H1 (cell line): ENCODE data around the gene ANO2. TPM values are rescaled to one million over a fixed set of nuclear protein-coding genes. Genes with fewer than 3 reads are reported as not detected.

Experiments used
- CTCF ChIA-PET: fragments of 300-600 bp; sonication (Branson Sonifier 250); formaldehyde crosslinking; loops from one replicate; lab custom pipeline; 2021; ENCODE audit not compliant: partially characterized antibody; lab: Charles Lee
- POLR2A ChIA-PET: fragments of 300-600 bp; sonication (Branson Sonifier 250); formaldehyde crosslinking; loops from one replicate; lab custom pipeline; 2021; ENCODE audit warnings: inconsistent platforms; ENCODE audit not compliant: partially characterized antibody; lab: Charles Lee
- DNase-seq, 2 experiments: peaks; one replicate each; pipeline versions ENCODE4 v3.0.0 to v3.0.0-alpha.2; 2010 to 2022; ENCODE audit warnings: low spot score in 2 of 2, low read depth in 1 of 2, mixed read lengths in 1 of 2
- FAIRE-seq: peaks from 2 replicates; lab custom pipeline; 2011; peaks lifted over from hg19 to GRCh38; lab: Jason Lieb, UNC
- H2AFZ ChIP-seq: 2 replicates; pipeline ENCODE4 v1.8.1; 2012; ENCODE audit warnings: low read length, inconsistent platforms
- H2AK5ac ChIP-seq: 2 replicates; pipeline ENCODE4 v1.6.1; 2013; ENCODE audit warnings: low read depth, low read length
- H2BK120ac ChIP-seq: replicated peaks from 2 replicates; pipeline ENCODE3; 2013; ENCODE audit warnings: low read depth, low read length, inconsistent platforms
- H2BK12ac ChIP-seq: 2 replicates; pipeline ENCODE4 v1.6.1; 2013; ENCODE audit warnings: low read depth, low read length
- H2BK15ac ChIP-seq: 2 replicates; pipeline ENCODE4 v1.6.1; 2013; ENCODE audit warnings: low read length
- H2BK20ac ChIP-seq: 2 replicates; pipeline ENCODE4 v1.6.1; 2013; ENCODE audit warnings: low read length
- H2BK5ac ChIP-seq: 2 replicates; pipeline ENCODE4 v1.6.1; 2013; ENCODE audit warnings: low read depth, low read length
- H3K14ac ChIP-seq: 2 replicates; pipeline ENCODE4 v1.6.1; 2013; ENCODE audit warnings: inconsistent platforms; ENCODE audit not compliant: insufficient read length
- H3K18ac ChIP-seq: 2 replicates; pipeline ENCODE4 v1.6.1; 2013; ENCODE audit warnings: low read length; ENCODE audit errors: extremely low read depth
- H3K23ac ChIP-seq: 2 replicates; pipeline ENCODE4 v1.6.1; 2013; ENCODE audit warnings: inconsistent platforms; ENCODE audit not compliant: insufficient read length
- H3K23me2 ChIP-seq: 2 replicates; pipeline ENCODE4 v1.6.1; 2013; ENCODE audit warnings: low read depth, low read length
- H3K27ac ChIP-seq: 2 replicates; pipeline ENCODE4 v1.6.1; 2011; ENCODE audit warnings: low read depth, low read length, inconsistent platforms
- H3K27me3 ChIP-seq, 4 experiments: replicated peaks in 1 of 4; 1 replicate in 1 of 4; 2 replicates in 3 of 4; pipeline versions ENCODE4 v1.6.1 to v1.8.1; 2011 to 2013; ENCODE audit warnings: low read length in 3 of 4, mild to moderate bottlenecking in 3 of 4, inconsistent platforms in 2 of 4, mixed read lengths in 2 of 4, moderate library complexity in 1 of 4; ENCODE audit not compliant: control insufficient read depth in 3 of 4, insufficient read depth in 3 of 4; ENCODE audit errors: extremely low read depth in 1 of 4
- H3K36me3 ChIP-seq, 4 experiments: 2 replicates each; pipeline versions ENCODE4 v1.6.1 to v1.8.1; 2011 to 2013; ENCODE audit warnings: mild to moderate bottlenecking in 4 of 4, low read length in 3 of 4, moderate library complexity in 2 of 4, control low read depth in 1 of 4, inconsistent platforms in 1 of 4; ENCODE audit not compliant: insufficient read depth in 4 of 4, control insufficient read depth in 2 of 4
- H3K4ac ChIP-seq: replicated peaks from 2 replicates; pipeline ENCODE3; 2013; ENCODE audit warnings: low read length, low read depth, mixed read lengths, inconsistent platforms; ENCODE audit not compliant: insufficient read length
- H3K4me1 ChIP-seq, 4 experiments: replicated peaks in 1 of 4; 1 replicate in 1 of 4; 2 replicates in 3 of 4; pipeline versions ENCODE4 v1.6.1 to v1.8.1; 2011 to 2013; ENCODE audit warnings: low read length in 3 of 4, inconsistent platforms in 2 of 4, mixed read lengths in 1 of 4; ENCODE audit not compliant: insufficient read depth in 4 of 4, control insufficient read depth in 3 of 4
- H3K4me2 ChIP-seq, 2 experiments: 2 replicates each; pipeline versions ENCODE4 v1.6.1 to v1.8.1; 2011 to 2013; ENCODE audit warnings: low read depth in 2 of 2, low read length in 2 of 2, control low read depth in 1 of 2, inconsistent platforms in 1 of 2, mild to moderate bottlenecking in 1 of 2; ENCODE audit not compliant: insufficient read depth in 1 of 2
- H3K4me3 ChIP-seq, 4 experiments: fragments of 200-600, 300-600 bp in 1 of 4; sonication (generic), shearing (Covaris generic), sonication (Bioruptor Twin) in 1 of 4; 2 replicates each; pipeline versions ENCODE4 v1.5.1 to v1.8.1; 2011 to 2016; ENCODE audit warnings: low read length in 4 of 4, low read depth in 3 of 4, control low read depth in 2 of 4, inconsistent platforms in 2 of 4, mild to moderate bottlenecking in 2 of 4, mixed read lengths in 1 of 4, moderate library complexity in 1 of 4; ENCODE audit not compliant: insufficient read depth in 2 of 4; ENCODE audit errors: extremely low read depth in 1 of 4
- H3K56ac ChIP-seq: replicated peaks from 2 replicates; pipeline ENCODE3; 2013; ENCODE audit warnings: low read depth, mild to moderate bottlenecking, mixed read lengths, low read length, inconsistent platforms; ENCODE audit not compliant: insufficient read length
- H3K79me1 ChIP-seq: 2 replicates; pipeline ENCODE4 v1.6.1; 2013; ENCODE audit warnings: low read depth, low read length, control low read depth
- H3K79me2 ChIP-seq, 2 experiments: 2 replicates each; pipeline versions ENCODE4 v1.6.1 to v1.8.1; 2012 to 2013; ENCODE audit warnings: low read length in 2 of 2, mild to moderate bottlenecking in 2 of 2, inconsistent platforms in 1 of 2; ENCODE audit not compliant: insufficient read depth in 2 of 2, control insufficient read depth in 1 of 2
- H3K9ac ChIP-seq, 4 experiments: replicated peaks in 1 of 4; 1 replicate in 1 of 4; 2 replicates in 3 of 4; pipeline versions ENCODE4 v1.6.1 to v1.8.1; 2011 to 2013; ENCODE audit warnings: low read depth in 3 of 4, low read length in 3 of 4, control low read depth in 2 of 4, mild to moderate bottlenecking in 2 of 4, moderate library complexity in 2 of 4, inconsistent platforms in 1 of 4; ENCODE audit errors: extremely low read depth in 1 of 4
- H3K9me3 ChIP-seq, 2 experiments: 2 replicates each; pipeline versions ENCODE4 v1.6.1 to v1.8.1; 2012 to 2013; ENCODE audit warnings: mild to moderate bottlenecking in 2 of 2, moderate library complexity in 2 of 2, control low read depth in 1 of 2, inconsistent platforms in 1 of 2, low read depth in 1 of 2, low read length in 1 of 2, mixed read lengths in 1 of 2; ENCODE audit not compliant: insufficient read depth in 2 of 2
- H4K20me1 ChIP-seq, 2 experiments: replicated peaks in 1 of 2; 2 replicates each; pipeline versions ENCODE3 to v1.8.1; 2011 to 2013; ENCODE audit warnings: inconsistent platforms in 2 of 2, low read length in 2 of 2, mild to moderate bottlenecking in 1 of 2; ENCODE audit not compliant: insufficient read depth in 2 of 2, control insufficient read depth in 1 of 2
- H4K5ac ChIP-seq: 2 replicates; pipeline ENCODE4 v1.6.1; 2013; ENCODE audit warnings: low read length, low read depth, mixed read lengths, inconsistent platforms; ENCODE audit not compliant: insufficient read length
- H4K8ac ChIP-seq: 2 replicates; pipeline ENCODE4 v1.8.0; 2013; ENCODE audit warnings: mild to moderate bottlenecking, moderate library complexity, low read length, inconsistent platforms; ENCODE audit not compliant: insufficient read depth; ENCODE audit errors: extremely low read depth
- H4K91ac ChIP-seq: replicated peaks from 2 replicates; pipeline ENCODE3; 2013; ENCODE audit warnings: low read length, mixed read lengths, inconsistent platforms; ENCODE audit not compliant: insufficient read length
- CHD1 ChIP-seq: IDR thresholded peaks from 2 replicates; pipeline ENCODE4 v1.6.1; 2012; ENCODE audit warnings: low read depth, low read length, improper control_type of control experiment
- CTBP2 ChIP-seq: IDR thresholded peaks from 2 replicates; pipeline ENCODE4 v1.7.0; 2011; ENCODE audit warnings: borderline replicate concordance, mild to moderate bottlenecking, moderate library complexity, mixed read lengths, low read length; ENCODE audit not compliant: insufficient read depth, insufficient read length
- JUN ChIP-seq: IDR thresholded peaks from 2 replicates; pipeline ENCODE4 v1.6.1; 2011; ENCODE audit warnings: low read depth, mild to moderate bottlenecking, improper control_type of control experiment, low read length
- NANOG ChIP-seq: IDR thresholded peaks from 2 replicates; pipeline ENCODE4 v1.6.1; 2011; ENCODE audit warnings: low read length, low read depth, mild to moderate bottlenecking, inconsistent platforms; ENCODE audit not compliant: insufficient read depth, poor library complexity, severe bottlenecking
- POLR2AphosphoS5 ChIP-seq: IDR thresholded peaks from 2 replicates; pipeline ENCODE4 v1.6.1; 2011; ENCODE audit warnings: low read depth, low read length
- RBBP5 ChIP-seq: IDR thresholded peaks from 2 replicates; pipeline ENCODE4 v1.7.1; 2012; ENCODE audit warnings: low read depth, mild to moderate bottlenecking, inconsistent platforms, low read length, moderate library complexity, borderline replicate concordance
- SIN3A ChIP-seq, 2 experiments: IDR thresholded peaks in 1 of 2; conservative IDR thresholded peaks in 1 of 2; 2 replicates each; pipeline ENCODE4 v1.6.1; 2011 to 2012; ENCODE audit warnings: low read length in 2 of 2, improper control_type of control experiment in 1 of 2, low read depth in 1 of 2, mild to moderate bottlenecking in 1 of 2
- WGBS, 2 experiments: shearing (Covaris generic) in 1 of 2; methylation state at CpG; one replicate each; pipeline versions ENCODE4 v1.1.6 to v1.1.7; 2013 to 2015; ENCODE audit warnings: low lambda C conversion rate in 2 of 2, mixed read lengths in 2 of 2, inconsistent platforms in 1 of 2, low coverage in 1 of 2, missing lambda C conversion rate in 1 of 2; ENCODE audit not compliant: insufficient replicate concordance in 2 of 2, insufficient coverage in 1 of 2, insufficient read length in 1 of 2; ENCODE audit errors: extremely low coverage in 1 of 2, missing lambda C conversion rate in 1 of 2; 5-methylcytosine and 5-hydroxymethylcytosine counted together
- polyA plus RNA-seq, 7 experiments: library from polyadenylated mRNA; depleted of rRNA in 3 of 7; stranded (reverse) in 5 of 7; unstranded in 2 of 7; fragments of >200 nt in 5 of 7; fragments of 200-250 nt in 2 of 7; gene quantifications; 1 replicate in 5 of 7; 2 replicates in 1 of 7; 4 replicates in 1 of 7; pipeline versions ENCODE4 v1.2.1 to v1.2.3, GENCODE V29; 2011 to 2013; ENCODE audit warnings: missing spikeins in 2 of 7, mixed read lengths in 2 of 7
- total RNA-seq: library from RNA; stranded (reverse); fragmentation: NEBNext Ultra II Directional; extraction: Animal tissue kit (Norgen Biotek cat#: 25700); gene quantifications from 2 replicates; pipeline ENCODE4 v1.2.1, GENCODE V29; 2021

ANO2 gene
- total and polyA plus RNA-seq, 2 of the 8 experiments (the other 6 are each of a cell fraction or from before 2014, with no cell fraction given), result 1.9 to 5.5 TPM

DNA sequence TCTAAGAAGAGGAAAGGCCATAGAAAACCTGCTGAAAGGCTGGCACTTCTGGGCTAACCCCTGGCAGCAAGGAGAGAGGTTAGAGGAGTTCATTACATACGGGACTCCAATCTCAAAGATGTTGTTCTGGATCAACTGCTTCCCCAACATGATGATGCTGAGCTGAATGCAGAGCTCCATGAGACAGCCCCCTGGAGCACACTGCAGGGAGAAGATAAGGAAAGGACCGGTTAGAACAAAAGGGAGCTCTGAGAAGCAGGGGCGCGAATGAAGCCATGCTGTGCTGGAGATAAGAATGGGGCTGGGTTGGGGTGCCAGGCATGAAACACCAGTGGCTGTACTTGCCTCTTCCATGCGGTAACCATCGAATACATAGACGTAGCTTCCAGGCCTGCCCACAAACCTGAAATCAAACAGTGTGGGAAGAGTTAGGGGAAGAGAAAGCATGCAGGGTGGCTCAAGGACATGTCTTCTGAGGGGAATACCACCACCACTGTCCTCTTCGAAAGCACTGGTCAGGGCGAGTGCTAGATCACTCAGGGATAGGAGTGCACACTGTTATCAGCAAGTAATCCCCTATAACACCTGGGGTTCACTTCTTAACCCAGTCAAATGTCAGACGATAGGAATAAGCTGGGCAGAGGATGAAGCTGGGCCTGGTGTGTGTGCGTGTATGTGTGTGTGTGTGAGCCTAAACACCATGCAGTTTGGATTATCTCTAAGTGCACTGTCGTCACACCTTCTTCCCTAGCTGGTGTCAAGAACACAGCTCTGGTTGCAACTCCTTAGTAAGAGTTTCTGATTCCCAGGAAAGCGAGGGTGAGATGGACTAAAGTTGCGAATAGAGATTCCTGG, 332.3 kb downstream of the ANO2 start:
- no peaks in the 10 kb centered on the region for H3K9me3 ChIP-seq
- no peak overlapping the region for H2AK5ac ChIP-seq
- no peak overlapping the region for H3K4ac ChIP-seq
- no peak overlapping the region for H2BK12ac ChIP-seq
- H4K8ac ChIP-seq, result no peak overlapping the region
- 0 out of 2 replicates have a peak overlapping the region, but pooled peaks have one; percentile 77 for H2BK15ac ChIP-seq
- peaks cover 0 to 4% (median 1%) of the 10 kb centered on the region in 4 experiments; a peak in 3 of 7 replicates for H3K4me1 ChIP-seq
- TF ChIP-seq JUN (no peak), CHD1 (no peak), RBBP5 (no peak), CTBP2 (no peak), POLR2AphosphoS5 (no peak), SIN3A (conservative IDR thresholded peaks at IDR 0.05 in 1 of 2, IDR thresholded peaks at IDR 0.05 in 1 of 2; ENCODE audit: low read depth in 1 of 2, low read length in 2 of 2) (no peak), NANOG (no peak)
- H3K23ac ChIP-seq, result no peak overlapping the region
- H4K5ac ChIP-seq, result no peak overlapping the region
- H3K36me3 ChIP-seq, result no peaks in the 10 kb centered on the region
- H3K4me2 ChIP-seq, result no peak overlapping the region
- no peak overlapping the region for H3K18ac ChIP-seq
- DNase-seq (no peak), FAIRE-seq (no peak)
- no peak overlapping the region for H2BK20ac ChIP-seq
- H2AFZ ChIP-seq, result no peak overlapping the region
- no peak overlapping the region for H2BK120ac ChIP-seq
- no peaks in the 10 kb centered on the region for H3K79me1 ChIP-seq
- ChIA-PET POLR2A (no interaction called here), CTCF (interaction anchor here (0.8 to 1.2 kb wide), 3 partner anchors 36 to 169 kb away, joined by 3 to 7 read pairs (median 3); no protein-coding TSS in a partner anchor)
- no peak overlapping the region for H3K56ac ChIP-seq
- H3K27ac ChIP-seq, result no peak overlapping the region
- H4K91ac ChIP-seq, result no peak overlapping the region
- H4K20me1 ChIP-seq, result no peaks in the 10 kb centered on the region
- H3K4me3 ChIP-seq, result no peak overlapping the region
- no peak overlapping the region for H3K14ac ChIP-seq
- H3K9ac ChIP-seq, result no peak overlapping the region
- H3K27me3 ChIP-seq, result no peaks in the 10 kb centered on the region; a peak in 1 of 7 replicates
- no peaks in the 10 kb centered on the region; the same call in 1 of the 2 replicates for H3K23me2 ChIP-seq
- WGBS, 2 experiments, result 86% methylated on average over 14 of the region's 14 CpGs; no CpG with 5 or more reads in 1 of the 2 experiments
- H2BK5ac ChIP-seq, result no peak overlapping the region
- H3K79me2 ChIP-seq, result 0 out of 4 replicates have a peak, but pooled peaks cover 0 to 2% of the 10 kb centered on the region in 2 experiments
